ENCODE measurements around the gene MAPKBP1.

MAPKBP1 gene

GRCh38 chr15:41852736-41853590, 78.7 kb downstream of the MAPKBP1 start:
- no peak for DNase-seq

DNA sequence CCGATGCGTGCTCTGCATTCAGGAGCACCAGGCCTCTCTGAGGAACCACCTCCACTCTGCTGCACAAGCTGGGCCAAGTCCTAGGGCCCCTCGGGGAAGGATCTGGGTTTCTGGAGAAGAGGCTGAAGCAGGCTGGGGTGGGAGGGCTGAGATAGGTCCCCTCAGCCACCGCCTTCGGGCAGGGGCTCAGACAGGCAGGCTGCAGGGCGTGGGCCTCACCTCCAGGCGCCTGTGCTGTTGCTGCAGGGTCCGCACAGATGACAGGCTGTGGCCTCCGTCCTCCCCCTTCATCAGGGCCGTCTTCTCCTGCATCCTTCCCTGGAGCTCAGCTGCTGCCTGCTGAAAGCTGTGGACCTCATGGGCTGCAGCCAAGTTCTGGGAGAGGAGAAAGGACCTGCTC, 79.5 kb downstream of the MAPKBP1 start:
- no peak for DNase-seq

- no peak for DNase-seq
Observed at GRCh38 chr15:41854443-41854842, 80.2 kb downstream of the MAPKBP1 start.

- DNase-seq, result no peak
Observed at GRCh38 chr15:41855261-41855961, 81.1 kb downstream of the MAPKBP1 start.

GRCh38 chr15:41856262-41856661, 82.0 kb downstream of the MAPKBP1 start:
- no peak for DNase-seq

- DNase-seq, result no peak
Observed at GRCh38 chr15:41856716-41857115, 82.4 kb downstream of the MAPKBP1 start.

GRCh38 chr15:41857316-41857715, 83.0 kb downstream of the MAPKBP1 start:
- DNase-seq, result no peak

GRCh38 chr15:41858756-41859155, 84.5 kb downstream of the MAPKBP1 start:
- no peak for DNase-seq

DNA sequence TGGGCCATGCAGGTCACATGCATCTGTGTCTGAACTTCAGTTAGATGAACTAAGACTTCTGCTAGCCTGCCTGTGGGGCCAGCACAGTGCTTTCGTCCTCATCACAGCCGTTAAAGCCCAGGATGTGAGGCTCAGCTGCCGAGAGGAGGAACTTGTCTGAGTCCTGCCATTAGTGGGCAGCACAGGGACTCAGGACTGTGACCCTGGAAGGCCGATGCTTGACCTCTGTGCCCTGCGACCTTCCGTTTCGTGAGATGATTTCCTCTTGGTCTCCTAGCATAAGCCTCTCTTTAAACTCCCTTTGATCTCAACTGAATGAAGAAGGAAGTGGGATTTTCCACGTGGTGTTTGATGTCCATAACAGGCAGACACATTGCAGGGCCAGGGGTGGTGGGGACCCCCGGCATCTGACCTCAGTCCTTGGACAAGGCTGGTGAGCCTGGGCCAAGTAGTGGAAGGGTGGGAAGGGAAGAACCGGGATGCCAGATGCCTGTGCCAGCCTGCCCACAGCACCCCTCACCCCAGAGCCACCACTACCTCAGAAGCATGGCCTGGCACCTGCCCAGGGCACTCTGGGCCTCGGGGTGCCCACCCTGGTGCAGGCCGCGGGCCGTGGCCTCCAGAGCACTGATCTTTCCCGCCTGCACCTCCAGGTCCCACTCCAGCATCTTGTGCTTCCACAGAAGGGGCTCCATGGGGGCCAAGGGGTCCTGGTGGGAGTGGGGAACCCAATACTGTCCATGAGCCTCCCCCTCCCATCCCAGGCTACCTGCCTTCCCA, 86.0 kb downstream of the MAPKBP1 start:
- DNase-seq, result no peak

- DNase-seq, result no peak
Observed at GRCh38 chr15:41861736-41862356, 87.6 kb downstream of the MAPKBP1 start.

GRCh38 chr15:41862515-41863116, 88.3 kb downstream of the MAPKBP1 start:
- no peak for DNase-seq

DNA sequence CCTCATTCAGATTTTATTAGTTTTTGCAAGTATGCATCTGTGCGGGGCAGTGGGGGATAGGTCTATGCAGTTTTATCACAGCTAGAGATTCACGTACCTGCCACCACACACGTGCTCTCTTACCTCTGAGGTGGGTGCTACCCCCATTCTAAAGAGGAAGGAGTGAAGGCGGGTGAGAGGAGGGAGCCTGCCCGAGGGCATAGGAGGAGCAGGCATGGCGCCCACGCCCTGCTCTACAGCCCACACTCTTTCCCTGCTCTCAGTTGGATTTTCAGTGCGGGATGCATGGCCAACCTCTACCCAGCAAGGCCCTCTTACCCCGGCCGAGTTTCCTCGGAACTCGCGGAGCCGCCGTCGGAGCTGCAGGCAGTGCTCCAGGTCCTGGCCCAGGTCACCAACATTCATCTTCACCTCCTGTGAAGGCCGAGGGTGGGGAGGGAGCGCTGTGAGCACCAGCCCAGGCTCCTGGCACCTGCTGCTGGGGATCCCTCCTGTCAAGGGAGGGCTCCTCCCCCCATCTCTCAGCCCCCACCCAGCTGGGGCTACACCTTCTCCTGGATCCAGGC, 91.3 kb downstream of the MAPKBP1 start:
- DNase-seq, result no peak

DNA sequence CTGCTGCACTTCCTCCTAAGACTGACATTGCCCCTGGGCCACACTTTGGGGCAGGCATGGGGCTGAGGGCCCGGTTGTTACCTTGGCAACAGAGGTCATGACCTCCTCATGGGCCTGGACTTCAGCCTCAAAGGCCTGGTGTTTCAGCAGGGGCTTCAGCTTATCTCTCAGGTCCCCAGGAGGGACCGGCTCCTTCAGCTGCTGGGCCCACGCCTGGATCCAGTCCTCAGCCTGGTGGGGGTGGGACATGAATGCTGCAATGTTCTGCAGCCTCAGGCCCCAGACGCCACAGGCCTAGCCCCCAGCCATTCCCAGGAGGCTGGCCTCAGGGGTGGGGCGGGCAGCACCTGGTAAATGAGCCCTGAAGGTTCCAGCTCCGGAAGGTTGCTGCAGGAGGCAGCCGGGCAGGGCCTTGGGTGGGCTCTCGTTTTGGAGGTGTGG, 92.0 kb downstream of the MAPKBP1 start:
- DNase-seq, result no peak

DNA sequence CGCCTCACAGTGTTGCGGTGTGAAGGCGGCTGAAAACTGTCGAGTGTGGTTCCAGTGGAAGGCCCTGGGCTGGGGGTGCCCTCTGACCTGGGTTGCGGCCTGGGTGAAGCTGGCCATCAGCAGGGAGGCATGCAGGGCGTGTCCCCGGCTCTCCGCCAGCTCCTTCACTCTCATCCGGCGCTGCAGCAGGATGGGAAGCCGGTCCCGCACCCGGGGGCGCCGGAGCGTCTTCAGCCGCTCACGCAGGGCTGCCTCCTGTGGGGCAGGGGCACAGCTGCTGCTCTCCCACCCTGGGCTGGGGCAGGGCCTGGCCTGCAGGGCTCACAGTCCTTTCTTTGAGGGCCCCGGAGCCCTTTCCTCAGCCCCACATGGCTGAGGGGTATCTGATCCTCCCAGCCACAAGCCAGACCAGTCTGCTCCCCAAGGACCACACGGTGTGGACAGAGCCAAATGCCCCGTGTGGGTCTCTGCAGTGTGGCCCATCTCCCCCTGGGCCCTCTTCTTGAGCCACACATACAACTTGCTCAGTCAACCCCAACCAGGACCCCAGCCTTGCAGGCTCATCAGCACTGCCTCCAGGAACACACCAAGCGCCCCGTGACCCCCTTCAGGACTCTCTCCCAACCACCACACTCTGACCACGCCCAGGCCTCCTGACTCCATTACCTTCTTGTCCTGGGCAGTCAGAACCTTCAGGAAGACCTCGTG, 92.7 kb downstream of the MAPKBP1 start:
- DNase-seq, result no peak

- no peak for DNase-seq
Observed at GRCh38 chr15:41868321-41868720, 94.0 kb downstream of the MAPKBP1 start.

- DNase-seq, result no peak
Observed at GRCh38 chr15:41869770-41870688, 95.7 kb downstream of the MAPKBP1 start.

DNA sequence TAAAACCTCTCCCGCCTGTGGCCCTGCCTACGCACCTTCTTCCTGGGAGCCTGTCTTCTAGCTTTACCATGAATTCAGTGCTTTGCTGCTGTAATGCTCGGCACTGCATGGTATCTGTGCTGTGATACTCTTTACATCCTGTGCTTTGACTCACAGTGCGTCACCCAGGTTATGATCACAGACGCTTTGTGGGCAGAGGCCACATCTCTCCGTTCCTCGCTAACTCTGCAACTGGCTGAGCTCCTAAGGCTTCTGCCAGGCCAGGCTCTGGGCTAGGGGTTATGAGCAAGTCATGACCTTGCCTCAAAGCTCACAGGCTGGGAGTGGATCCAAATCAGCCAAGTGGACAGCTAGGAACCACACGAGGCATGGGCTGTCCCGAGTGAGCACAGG, 96.4 kb downstream of the MAPKBP1 start:
- peak; percentile 43 for DNase-seq

DNA sequence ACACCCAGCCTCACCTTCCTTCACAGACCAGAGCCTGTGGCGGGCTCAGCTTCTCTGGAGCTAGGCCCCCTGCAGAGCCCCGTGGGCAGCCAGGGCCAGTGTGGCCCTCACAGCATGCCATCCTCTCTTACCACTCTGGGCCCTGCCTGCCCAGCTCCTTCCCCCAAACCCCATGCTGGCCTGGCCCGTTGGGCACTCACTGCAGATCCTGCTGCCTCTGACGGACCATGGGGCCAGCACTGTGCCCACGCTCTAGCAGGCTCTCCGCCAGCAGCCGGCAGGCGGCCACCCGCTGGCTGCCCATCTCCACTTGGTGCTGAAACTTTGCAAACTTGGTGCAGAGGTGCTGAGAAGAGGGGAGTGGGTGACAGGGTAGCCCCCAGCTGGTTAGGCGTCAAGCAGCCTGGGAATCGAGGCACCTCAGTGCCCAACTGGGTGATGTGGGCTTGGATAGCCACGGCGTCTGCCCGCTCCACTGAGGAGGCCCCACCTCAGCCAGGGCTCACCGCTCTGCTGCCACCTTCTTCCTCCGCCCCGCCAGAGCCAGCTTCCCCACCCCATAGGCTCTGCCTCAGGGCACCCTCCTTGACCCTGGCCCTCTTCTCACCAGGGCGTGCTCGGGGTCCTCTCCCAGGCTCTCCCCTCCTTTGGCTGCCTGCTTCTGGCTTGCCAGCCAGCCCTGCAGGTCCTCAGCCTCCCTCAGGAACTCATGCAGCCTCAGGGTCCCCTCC, 97.1 kb downstream of the MAPKBP1 start:
- DNase-seq, result no peak

GRCh38 chr15:41872166-41872747, 98.0 kb downstream of the MAPKBP1 start:
- DNase-seq, result no peak

Data from activated CD4-positive, alpha-beta T cell treated with anti-CD3 and anti-CD28 coated beads, Interleukin-2, amount 50 U/mL, for 1 hour (primary cell).